HT-29 (cell line): ENCODE data around the gene SAA2. TPM values are rescaled to one million over a fixed set of nuclear protein-coding genes. Genes with fewer than 3 reads are reported as not detected.

Experiments
- DNase-seq: peaks from one replicate; pipeline ENCODE4 v3.0.0-alpha.2; 2015; ENCODE audit warnings: low spot score
- small RNA-seq: library from RNA; depleted of rRNA; stranded (forward); fragments of <200 nt; gene quantifications from one replicate; pipeline ENCODE3, GENCODE V24; 2014
- total RNA-seq: library from RNA; depleted of rRNA; stranded (reverse); fragments of >200 nt; shearing (Covaris generic); gene quantifications from 2 replicates; pipeline ENCODE4 v1.2.3, GENCODE V29; 2014; rRNA removed

SAA2 gene
- total RNA-seq, 1 experiment from 2014 or later, result not detected

DNA sequence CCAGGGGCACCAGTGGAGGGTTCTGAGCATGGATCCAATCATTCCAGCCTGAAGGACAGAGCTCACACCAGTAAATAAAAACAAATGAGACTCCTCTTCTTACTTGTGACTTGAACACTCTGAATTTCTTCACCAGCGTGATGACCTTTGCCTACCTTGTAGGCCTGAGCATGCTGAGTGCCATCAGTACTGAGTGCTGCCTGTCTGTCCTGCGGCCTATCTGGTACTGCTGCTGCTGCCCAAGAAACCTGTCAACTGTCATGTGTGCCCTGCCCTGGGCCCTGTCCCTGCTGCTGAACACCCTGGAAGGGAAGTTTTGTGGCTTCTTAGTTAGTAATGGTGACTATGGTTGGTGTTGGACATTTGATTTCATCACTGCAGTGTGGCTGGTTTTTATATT is 51.9 kb downstream of the SAA2 start:
- no peak for DNase-seq

Small RNA genes within 50 kb of the gene (small RNA-seq; reads per million reads assigned to genes)
- gene RNA5SP333 (not detected), gene RNA5SP334 (not detected)

Other genes with a start within 250 kb of the SAA2 start
- 26.0 and 30.9 TPM in 2 replicates for gene SERGEF, start 235.6 kb downstream of the SAA2 start, total RNA-seq
- gene TPH1, start 202.4 kb downstream of the SAA2 start, total RNA-seq, result 0.03 and 0.10 TPM in 2 replicates
- gene SAAL1, start 142.6 kb downstream of the SAA2 start, total RNA-seq, result 16.5 and 24.0 TPM in 2 replicates
- not detected in 2 replicates for gene MRGPRX3, start 116.1 kb downstream of the SAA2 start, total RNA-seq
- gene MRGPRX4, start 75.8 kb downstream of the SAA2 start, total RNA-seq, result not detected in 2 replicates
- gene SAA4, start 11.9 kb downstream of the SAA2 start, total RNA-seq, result not detected in 2 replicates
- not detected in 2 replicates for gene SAA1, start 17.6 kb upstream of the SAA2 start, total RNA-seq
- gene HPS5, start 73.5 kb upstream of the SAA2 start, total RNA-seq, result 8.6 and 10.3 TPM in 2 replicates
- 50.7 and 55.4 TPM in 2 replicates for gene GTF2H1, start 73.9 kb upstream of the SAA2 start, total RNA-seq
- 295 and 327 TPM in 2 replicates for gene LDHA, start 145.9 kb upstream of the SAA2 start, total RNA-seq
- gene LDHC, start 163.7 kb upstream of the SAA2 start, total RNA-seq, result not detected in 2 replicates
- gene LDHAL6A, start 207.2 kb upstream of the SAA2 start, total RNA-seq, result not detected in 2 replicates